ENCODE results near the gene CTF1.

- no peak for TF ChIP-seq CTCF (IDR thresholded peaks at IDR 0.05)
- TF ChIP-seq POLR2A (IDR thresholded peaks at IDR 0.05), result no peak
These were observed 49.6 kb upstream of the CTF1 start for GRCh38 chr16:30846649-30847402.
